AG04450 (cell line): ENCODE measurements around the gene TMEFF2. TPM values are rescaled to one million over a fixed set of nuclear protein-coding genes. Genes with fewer than 3 reads are reported as not detected.

Source experiments
- CTCF ChIA-PET: fragments of 300-600, 350-600 bp; formaldehyde crosslinking; extraction: SDS; loops from one replicate; lab custom pipeline; 2022; ENCODE audit warnings: antibody characterized with exemption, inconsistent platforms; lab: Charles Lee
- POLR2A ChIA-PET: fragments of 350-600 bp; formaldehyde crosslinking; extraction: SDS; loops from one replicate; lab custom pipeline; 2021; ENCODE audit warnings: antibody characterized with exemption, inconsistent platforms; lab: Yijun Ruan, JAX
- DNase-seq: peaks from one replicate; pipeline ENCODE4 v3.0.0-alpha.2; 2011; ENCODE audit warnings: low read depth, low spot score
- H3K27ac ChIP-seq: one replicate; pipeline ENCODE4 v1.5.1; 2012; ENCODE audit warnings: low read depth, low read length, control low read depth
- H3K27me3 ChIP-seq: one replicate; pipeline ENCODE4 v1.6.0; 2012; ENCODE audit warnings: low read length; ENCODE audit not compliant: control insufficient read depth, insufficient read depth
- H3K4me3 ChIP-seq: 2 replicates; pipeline ENCODE4 v1.5.1; 2011; ENCODE audit warnings: mild to moderate bottlenecking, low read depth, low read length, control low read depth
- H3K9me3 ChIP-seq: 2 replicates; pipeline ENCODE4 v1.5.1; 2012; ENCODE audit warnings: low read length; ENCODE audit not compliant: control insufficient read depth, insufficient read depth
- CTCF ChIP-seq: IDR thresholded peaks from 2 replicates; pipeline ENCODE4 v1.5.1; 2011; ENCODE audit warnings: low read depth, low read length, control low read depth, inconsistent platforms
- polyA plus RNA-seq: library from polyadenylated mRNA; depleted of rRNA; stranded (reverse); fragments of >200 nt; gene quantifications from 2 replicates; pipeline ENCODE4 v1.2.3, GENCODE V29; 2011

The TMEFF2 gene
- polyA plus RNA-seq, 1 experiment, result 4.1 TPM

GRCh38 chr2:192208848-192209247 is 14.1 kb upstream of the TMEFF2 start:
- H3K4me3 ChIP-seq, result no peak overlapping the region
- H3K27ac ChIP-seq, result no peak overlapping the region
- no peak for DNase-seq
- POLR2A ChIA-PET, result no interaction called here
- no peaks in the 10 kb centered on the region for H3K27me3 ChIP-seq
- no peaks in the 10 kb centered on the region for H3K9me3 ChIP-seq
- no peak for TF ChIP-seq CTCF
- CTCF ChIA-PET, result interaction anchor here (1.5 kb wide), 1 partner anchor 46 kb away, joined by 4 read pairs; no protein-coding TSS in a partner anchor

- no peaks in the 10 kb centered on the region for H3K27me3 ChIP-seq
- CTCF ChIA-PET, result interaction anchor here (0.5 to 1.2 kb wide), 3 partner anchors 44 to 641 kb away, joined by 3 to 6 read pairs (median 5); no protein-coding TSS in a partner anchor
- POLR2A ChIA-PET, result no interaction called here
- no peak overlapping the region for H3K27ac ChIP-seq
- no peak overlapping the region for H3K4me3 ChIP-seq
- H3K9me3 ChIP-seq, result no peaks in the 10 kb centered on the region
- DNase-seq, result no peak
- TF ChIP-seq CTCF, result no peak
Measured at GRCh38 chr2:192206399-192206798, 11.7 kb upstream of the TMEFF2 start.

- no peak for TF ChIP-seq CTCF
- POLR2A ChIA-PET, result no interaction called here
- no peak overlapping the region for H3K4me3 ChIP-seq
- H3K27me3 ChIP-seq, result no peaks in the 10 kb centered on the region
- no peak overlapping the region for H3K27ac ChIP-seq
- CTCF ChIA-PET, result interaction anchor here (1.0 kb wide), 1 partner anchor 11 kb away, joined by 3 read pairs; no protein-coding TSS in a partner anchor
- H3K9me3 ChIP-seq, result no peaks in the 10 kb centered on the region
- no peak for DNase-seq
Measured at GRCh38 chr2:192203876-192204275, 9.1 kb upstream of the TMEFF2 start.

GRCh38 chr2:192202373-192202772 is 7.6 kb upstream of the TMEFF2 start:
- no peak overlapping the region for H3K27ac ChIP-seq
- H3K9me3 ChIP-seq, result no peaks in the 10 kb centered on the region
- no peak overlapping the region for H3K4me3 ChIP-seq
- no peaks in the 10 kb centered on the region for H3K27me3 ChIP-seq
- POLR2A ChIA-PET, result no interaction called here
- TF ChIP-seq CTCF, result no peak
- CTCF ChIA-PET, result interaction anchor here (0.6 to 0.8 kb wide), 2 partner anchors 40 to 390 kb away, joined by 3 to 4 read pairs; no protein-coding TSS in a partner anchor
- no peak for DNase-seq

- Histone ChIP-seq H3K27ac (no peak overlapping the region), H3K9me3 (no peaks in the 10 kb centered on the region), H3K4me3 (no peak overlapping the region), H3K27me3 (no peaks in the 10 kb centered on the region)
- CTCF ChIA-PET, result interaction anchor here (1.0 kb wide), 1 partner anchor 10 kb away, joined by 6 read pairs; no protein-coding TSS in a partner anchor
- DNase-seq, result no peak
- POLR2A ChIA-PET, result no interaction called here
- no peak for TF ChIP-seq CTCF
Measured at GRCh38 chr2:192201116-192201515, 6.4 kb upstream of the TMEFF2 start.
